ENCODE results near the gene ADAMTS19.

ADAMTS19 gene

GRCh38 chr5:129672006-129672405 lies 211.9 kb downstream of the ADAMTS19 start:
- DNase-seq: no peak

GRCh38 chr5:129679671-129680070 lies 219.6 kb downstream of the ADAMTS19 start:
- no peak for DNase-seq

GRCh38 chr5:129687941-129688340 lies 227.8 kb downstream of the ADAMTS19 start:
- no peak for DNase-seq

GRCh38 chr5:129689045-129689444 lies 228.9 kb downstream of the ADAMTS19 start:
- no peak for DNase-seq

- no peak for DNase-seq
Observed at GRCh38 chr5:129691220-129691619, 231.1 kb downstream of the ADAMTS19 start.

- no peak for DNase-seq
Observed at GRCh38 chr5:129696636-129697035, 236.5 kb downstream of the ADAMTS19 start.

GRCh38 chr5:129698661-129699060 lies 238.6 kb downstream of the ADAMTS19 start:
- DNase-seq: no peak

GRCh38 chr5:129716235-129716634 lies 256.1 kb downstream of the ADAMTS19 start:
- DNase-seq: no peak

GRCh38 chr5:129716651-129717050 lies 256.6 kb downstream of the ADAMTS19 start:
- no peak for DNase-seq

GRCh38 chr5:129717751-129718310 lies 257.7 kb downstream of the ADAMTS19 start:
- no peak for DNase-seq

GRCh38 chr5:129718471-129719090 lies 258.5 kb downstream of the ADAMTS19 start:
- no peak for DNase-seq

- no peak for DNase-seq
Observed at GRCh38 chr5:129724222-129724621, 264.1 kb downstream of the ADAMTS19 start.

- DNase-seq: no peak
Observed at GRCh38 chr5:129724647-129725046, 264.5 kb downstream of the ADAMTS19 start.

GRCh38 chr5:129739773-129740172 lies 279.7 kb downstream of the ADAMTS19 start:
- no peak for DNase-seq

- DNase-seq: no peak
Observed at GRCh38 chr5:129743541-129744187, 283.6 kb downstream of the ADAMTS19 start.

- no peak for DNase-seq
Observed at GRCh38 chr5:129745997-129746396, 285.9 kb downstream of the ADAMTS19 start.

GRCh38 chr5:129746876-129747275 lies 286.8 kb downstream of the ADAMTS19 start:
- no peak for DNase-seq

GRCh38 chr5:129747572-129748407 lies 287.7 kb downstream of the ADAMTS19 start, which contains the start of gene MINAR2:
Gene MINAR2, plus strand, starts transcription at chr5:129748094. Its CDS starts 97 bp downstream, at chr5:129748191.
- no peak for DNase-seq

- no peak for DNase-seq
Observed at GRCh38 chr5:129748913-129749880, 289.1 kb downstream of the ADAMTS19 start.

- no peak for DNase-seq
Observed at GRCh38 chr5:129760636-129761325, 300.7 kb downstream of the ADAMTS19 start.

- no peak for DNase-seq
Observed at GRCh38 chr5:129763651-129764050, 303.6 kb downstream of the ADAMTS19 start.
